H1 (cell line): Measurements from ENCODE around the gene SEL1L3. TPM values are rescaled to one million over a fixed set of nuclear protein-coding genes. Genes with fewer than 3 reads are reported as not detected.
A peak's percentile ranks its signal among the peaks of the same experiment; 100 is the strongest.

ENCODE experiments used
- CREB1 ChIP-seq: IDR thresholded peaks from 2 replicates; pipeline ENCODE4 v1.6.1; 2012; ENCODE audit warnings: inconsistent platforms
- TAF1 ChIP-seq: IDR thresholded peaks from 2 replicates; pipeline ENCODE4 v1.6.1; 2011; ENCODE audit warnings: mild to moderate bottlenecking, low read depth, low read length
- TEAD4 ChIP-seq: IDR thresholded peaks from 2 replicates; pipeline ENCODE4 v1.6.1; 2012; ENCODE audit warnings: low read depth, low read length, inconsistent platforms, mixed read lengths
- polyA plus RNA-seq, 7 experiments: library from polyadenylated mRNA; depleted of rRNA in 3 of 7; stranded (reverse) in 5 of 7; unstranded in 2 of 7; fragments of >200 nt in 5 of 7; fragments of 200-250 nt in 2 of 7; gene quantifications; 1 replicate in 5 of 7; 2 replicates in 1 of 7; 4 replicates in 1 of 7; pipeline versions ENCODE4 v1.2.1 to v1.2.3, GENCODE V29; 2011 to 2013; ENCODE audit warnings: missing spikeins in 2 of 7, mixed read lengths in 2 of 7
- total RNA-seq: library from RNA; stranded (reverse); fragmentation: NEBNext Ultra II Directional; extraction: Animal tissue kit (Norgen Biotek cat#: 25700); gene quantifications from 2 replicates; pipeline ENCODE4 v1.2.1, GENCODE V29; 2021
- TF ChIP-seq, protein P1 (sequence below): IDR thresholded peaks from 2 replicates; pipeline ENCODE4 v1.6.1; 2012; ENCODE audit warnings: inconsistent platforms

Gene SEL1L3
- total and polyA plus RNA-seq, 2 of the 8 experiments (the other 6 are each of a cell fraction or from before 2014, with no cell fraction given): 18.2 to 54.0 TPM

DNA sequence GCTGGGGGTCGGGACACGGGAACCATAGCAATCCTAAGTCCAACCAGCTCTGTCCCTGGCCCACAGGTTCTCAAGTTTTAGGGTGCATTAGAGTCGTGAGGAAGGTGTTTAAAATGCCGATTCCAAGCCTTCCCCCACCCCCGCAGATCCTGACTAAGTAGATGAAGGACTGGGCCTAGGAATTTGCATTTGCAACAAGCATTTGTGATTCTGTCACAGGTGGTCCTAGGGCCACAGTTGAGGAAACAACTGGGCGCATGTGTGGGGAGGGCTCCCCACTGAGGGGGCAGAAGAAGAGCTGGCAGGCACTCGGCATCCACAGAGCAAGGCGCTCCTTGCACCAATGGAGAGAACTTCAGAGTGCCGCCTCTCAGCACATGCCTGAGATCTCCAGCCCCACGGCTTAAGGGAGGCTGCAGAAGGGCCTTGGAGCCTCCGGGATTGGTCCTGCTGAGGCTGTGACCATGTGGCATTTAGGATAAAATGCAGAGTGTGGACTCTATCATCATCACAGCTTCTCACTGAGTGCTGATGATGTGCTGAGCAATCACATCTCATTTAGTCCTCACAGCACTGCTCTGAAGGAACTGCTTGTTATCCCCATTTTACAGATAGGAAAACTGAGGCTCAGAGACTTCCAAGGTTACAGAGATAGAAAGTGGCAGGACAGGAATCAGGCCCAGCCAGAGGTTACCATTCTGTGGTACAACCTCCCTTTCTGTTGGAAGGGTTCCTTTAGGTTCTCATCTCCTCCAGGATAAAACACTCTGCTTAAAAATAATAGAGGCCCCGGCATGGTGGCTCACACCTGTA, 16.7 kb downstream of the SEL1L3 start (continued):
- TF ChIP-seq, protein P1, sequence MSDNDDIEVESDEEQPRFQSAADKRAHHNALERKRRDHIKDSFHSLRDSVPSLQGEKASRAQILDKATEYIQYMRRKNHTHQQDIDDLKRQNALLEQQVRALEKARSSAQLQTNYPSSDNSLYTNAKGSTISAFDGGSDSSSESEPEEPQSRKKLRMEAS: peak; percentile 37; the same call in 1 of the 2 replicates
- TF ChIP-seq CREB1 (no peak), TEAD4 (peak; percentile 6; the same call in 1 of the 2 replicates), TAF1 (0 out of 2 replicates have a peak, but pooled peaks have one; percentile 24)
